HG03039 (cell line): ENCODE data around the gene ATRNL1.
"Not testable (repeated sequence)": the region's sequence is repeated elsewhere in the genome, so short reads cannot be mapped to it uniquely, and the experiment has no call there.

Experiments
- ATAC-seq: cut with Tn5 transposase; IDR thresholded peaks from one replicate; pipeline ENCODE4 v1.9.1; 2021; ENCODE audit warnings: mild to moderate bottlenecking, moderate library complexity; ENCODE audit not compliant: unreplicated experiment

The ATRNL1 gene

DNA sequence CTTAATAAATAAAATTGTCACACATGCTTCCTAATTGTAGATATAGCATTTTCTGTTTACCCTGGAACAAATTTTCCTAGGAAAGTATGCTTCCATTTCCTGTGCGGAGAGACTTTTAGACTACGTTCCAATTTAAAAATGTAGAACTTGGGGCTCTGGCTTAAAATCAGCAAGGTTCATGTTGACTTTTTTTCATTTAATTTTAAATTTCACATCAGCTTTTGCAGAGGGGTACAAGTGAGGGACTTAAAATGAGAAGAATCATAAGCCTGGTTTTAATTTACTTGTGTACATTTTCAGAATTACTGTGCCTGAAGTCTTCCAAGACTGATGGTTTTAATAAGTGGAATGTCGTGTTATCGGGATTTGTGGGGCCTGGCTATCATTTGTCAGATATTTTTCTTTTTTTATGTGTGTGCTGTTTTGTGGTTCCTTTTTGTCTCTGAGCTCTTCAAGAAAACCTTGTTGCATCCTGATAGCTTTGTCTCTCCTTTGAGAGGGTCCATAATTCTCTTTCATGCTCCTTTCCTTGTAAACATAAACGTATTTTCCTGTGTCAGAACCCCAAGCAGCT, 8.8 kb upstream of the ATRNL1 start:
- ATAC-seq = no peak

- no peak for ATAC-seq
These were observed 2.0 kb upstream of the ATRNL1 start for GRCh38 chr10:115091161-115091560.

GRCh38 chr10:115092258-115092554, 959 bp upstream of the ATRNL1 start:
- ATAC-seq = peak; percentile 2

DNA sequence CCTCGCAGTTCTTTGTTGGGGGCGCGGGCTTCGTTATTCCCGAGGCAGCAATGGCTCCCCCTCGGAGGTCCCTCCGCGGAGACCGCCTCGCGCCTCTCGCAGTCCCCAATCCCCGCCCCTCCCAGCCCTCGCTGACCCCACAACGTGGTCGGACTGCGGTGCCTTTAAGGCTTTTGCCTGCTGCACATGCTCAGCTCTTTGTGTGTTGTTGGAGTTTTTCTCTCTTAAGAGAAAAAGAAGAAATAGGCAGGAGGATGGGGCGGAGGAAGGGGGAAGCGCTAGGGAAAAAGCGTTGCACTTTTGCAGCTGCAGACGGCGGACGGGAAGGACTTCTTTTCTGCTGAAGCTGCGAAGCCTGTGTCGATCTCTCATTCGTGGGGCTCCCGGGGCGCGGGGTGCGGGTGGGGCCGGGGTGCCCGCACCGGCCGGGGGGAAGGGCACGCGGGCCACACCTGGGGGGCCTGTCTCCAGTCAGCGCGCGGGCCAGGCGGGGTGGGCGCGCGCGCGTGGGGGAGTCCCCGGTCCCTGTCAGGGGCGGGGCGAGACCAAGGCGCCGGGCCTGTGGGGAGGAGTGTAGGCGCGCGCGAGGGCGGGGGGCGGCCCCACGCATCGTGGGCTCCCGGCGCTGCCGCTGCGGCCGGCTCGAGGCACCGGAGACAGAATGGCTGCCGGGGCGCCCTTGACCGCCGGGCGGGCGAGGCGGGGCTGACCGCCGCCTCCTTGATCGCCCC, 445 bp upstream of the ATRNL1 start:
- peak; percentile 72 for ATAC-seq

DNA sequence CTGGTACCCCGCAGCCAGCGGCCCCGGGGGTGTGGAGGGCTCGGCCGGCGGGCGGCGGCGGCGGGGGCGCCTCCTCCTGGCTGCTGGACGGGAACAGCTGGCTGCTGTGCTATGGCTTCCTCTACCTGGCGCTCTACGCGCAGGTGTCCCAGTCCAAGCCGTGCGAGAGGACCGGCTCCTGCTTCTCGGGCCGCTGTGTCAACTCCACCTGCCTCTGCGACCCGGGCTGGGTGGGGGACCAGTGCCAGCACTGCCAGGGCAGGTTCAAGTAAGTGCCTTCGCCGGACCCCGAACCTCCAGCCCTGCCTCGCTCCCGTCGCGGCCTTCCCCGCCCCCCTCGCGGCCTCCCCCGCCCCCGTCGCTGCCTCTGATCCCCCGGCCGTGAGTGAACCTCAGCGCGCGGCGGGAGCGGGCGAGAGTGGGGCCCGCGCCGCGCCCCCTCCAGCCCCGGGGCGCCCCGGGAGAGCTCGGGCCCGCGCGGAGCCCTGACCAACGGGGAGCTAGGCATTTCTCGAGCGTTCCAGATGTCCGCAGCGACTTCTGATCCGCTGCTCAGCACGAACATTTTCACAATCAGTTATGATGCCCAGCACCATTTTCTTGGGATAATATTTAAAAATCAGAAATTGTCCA, 727 bp downstream of the ATRNL1 start:
- ATAC-seq = peak; percentile 44

- no peak for ATAC-seq
These were observed 1.4 kb downstream of the ATRNL1 start for GRCh38 chr10:115094416-115095140.

DNA sequence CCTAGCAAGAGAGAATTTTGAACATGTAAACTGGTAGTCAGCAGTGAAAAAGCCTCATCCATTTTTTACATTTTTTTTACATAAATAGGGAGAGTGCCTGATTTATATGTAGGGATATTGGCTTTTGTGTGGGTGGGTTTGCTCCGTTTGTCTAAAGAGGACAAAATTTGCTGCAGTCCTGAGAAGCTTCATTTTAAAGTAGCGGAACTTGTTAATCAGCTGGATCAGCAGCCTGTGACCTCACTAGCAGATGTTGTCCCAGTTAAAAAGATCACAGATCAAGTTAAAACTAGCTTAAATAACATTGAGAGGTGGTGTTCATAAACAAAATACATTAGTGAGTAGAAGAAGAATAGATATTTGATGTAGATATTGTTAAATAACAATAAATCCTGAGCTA, 2.6 kb downstream of the ATRNL1 start:
- ATAC-seq = no peak

DNA sequence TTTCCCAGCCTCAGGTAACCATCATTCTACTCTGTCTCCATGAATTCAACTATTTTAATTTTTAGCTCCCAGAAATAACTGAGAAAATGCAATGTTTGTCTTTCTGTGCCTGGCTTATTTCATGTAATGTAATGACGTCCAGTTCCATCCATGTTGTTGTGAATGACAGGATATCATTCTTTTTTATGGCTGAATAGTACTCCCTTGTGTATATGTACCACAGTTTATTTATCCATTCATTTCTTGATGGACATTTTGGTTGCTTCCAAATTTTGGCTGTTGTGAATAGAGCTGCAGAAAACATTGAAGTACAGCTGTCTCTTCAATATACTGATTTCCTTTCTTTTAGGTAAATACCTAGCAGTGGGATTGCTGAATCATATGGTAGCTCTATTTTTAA, 10.5 kb downstream of the ATRNL1 start:
- no peak for ATAC-seq

DNA sequence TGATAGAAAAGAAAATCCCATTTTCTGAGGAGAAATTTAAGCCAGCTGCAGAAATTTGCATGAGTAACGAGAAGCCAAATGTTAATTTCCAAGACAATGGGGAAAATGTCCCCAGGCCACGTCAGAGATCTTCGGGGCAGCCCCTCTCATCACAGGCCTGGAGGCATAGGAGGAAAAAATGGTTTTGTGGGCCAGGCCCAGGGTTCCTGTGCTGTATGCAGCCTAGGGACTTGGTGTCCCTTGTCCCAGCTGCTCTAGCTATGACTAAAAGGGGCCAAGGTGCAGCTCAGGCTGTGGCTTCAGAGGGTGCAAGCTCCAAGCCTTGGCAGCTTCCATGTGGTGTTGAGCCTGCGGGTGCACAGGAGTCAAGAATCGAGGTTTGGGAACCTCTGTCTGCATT, 12.2 kb downstream of the ATRNL1 start:
- not testable (repeated sequence) for ATAC-seq

GRCh38 chr10:115107830-115108229, 14.7 kb downstream of the ATRNL1 start:
- ATAC-seq = no peak

GRCh38 chr10:115117301-115117700, 24.1 kb downstream of the ATRNL1 start:
- ATAC-seq = no peak

DNA sequence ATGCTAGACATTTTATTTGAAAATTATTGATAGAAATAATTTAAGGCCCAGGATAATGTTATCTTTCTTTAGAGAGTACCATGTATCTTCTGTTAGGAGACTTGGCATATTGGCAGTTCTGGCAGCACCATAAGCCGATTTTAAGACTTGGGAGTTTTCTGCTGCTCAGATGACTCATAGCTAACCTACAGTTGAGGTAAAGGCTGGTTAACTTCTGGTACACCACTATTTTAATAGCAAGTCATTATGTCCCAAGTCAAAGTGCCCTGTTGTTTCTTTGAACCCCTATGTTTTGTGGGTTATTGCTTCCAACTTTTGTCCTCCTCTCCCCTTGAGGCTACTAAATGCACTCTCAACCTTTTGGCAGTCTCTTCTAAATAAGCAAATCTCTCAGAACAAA, 25.2 kb downstream of the ATRNL1 start:
- ATAC-seq = peak; percentile 64

DNA sequence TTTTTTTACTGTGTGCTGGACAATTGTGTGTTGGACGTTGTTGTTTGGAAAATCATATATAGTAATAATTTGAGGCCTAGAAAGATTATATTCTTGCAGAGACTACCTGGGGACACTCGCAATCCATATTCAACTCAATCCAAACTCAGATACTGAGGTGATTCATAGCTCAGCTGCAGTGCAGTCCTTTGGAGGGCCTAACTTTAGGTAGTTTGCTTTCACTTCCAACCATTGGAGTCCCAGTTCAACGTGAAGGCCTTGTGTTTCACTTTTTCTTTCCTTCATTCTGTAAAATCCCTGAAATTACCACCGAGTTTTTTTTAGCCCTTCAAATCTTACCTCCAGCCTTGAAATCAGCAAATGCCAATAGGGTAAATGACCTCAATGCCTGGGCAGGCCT, 32.3 kb downstream of the ATRNL1 start:
- ATAC-seq = peak; percentile 59

DNA sequence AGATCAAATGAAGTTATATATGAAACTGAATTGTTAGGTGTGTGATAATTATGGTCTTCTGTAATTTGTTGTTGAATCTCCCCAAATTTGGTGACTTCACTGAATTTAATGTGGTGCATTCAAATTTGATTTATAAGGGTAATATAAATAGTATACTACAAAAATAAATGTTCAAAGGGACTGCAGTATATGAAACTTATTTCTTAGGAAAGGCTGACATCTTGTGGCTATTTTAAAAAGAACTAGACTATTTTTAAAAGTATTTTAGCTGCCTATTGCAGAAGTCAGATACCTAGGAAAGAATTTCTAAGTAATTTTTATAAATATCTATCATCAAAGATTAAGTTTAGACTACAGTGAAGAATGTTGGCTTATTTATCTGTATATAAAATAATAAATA, 36.6 kb downstream of the ATRNL1 start:
- no peak for ATAC-seq

DNA sequence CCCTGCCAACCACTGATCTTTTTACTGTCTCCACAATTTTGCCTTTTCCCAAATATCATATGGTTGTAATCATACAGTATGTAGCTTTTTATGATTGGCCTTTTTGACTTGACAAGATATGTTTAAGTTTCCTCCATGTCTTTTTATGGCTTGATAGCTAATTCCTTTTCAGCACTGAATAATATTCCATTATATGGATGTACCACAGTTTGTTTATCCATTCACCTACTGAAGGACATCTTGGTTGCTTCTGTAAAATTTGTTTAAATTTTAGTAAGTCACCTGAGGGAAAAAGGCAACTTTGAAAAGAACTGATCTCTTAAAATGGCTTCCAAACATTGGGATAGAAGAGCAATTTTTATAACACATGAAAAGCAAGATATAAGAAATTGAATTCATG, 43.5 kb downstream of the ATRNL1 start:
- ATAC-seq = no peak

GRCh38 chr10:115141254-115141653, 48.1 kb downstream of the ATRNL1 start:
- no peak for ATAC-seq

- ATAC-seq = no peak
These were observed 64.2 kb downstream of the ATRNL1 start for GRCh38 chr10:115157357-115157756.

GRCh38 chr10:115163129-115163528, 70.0 kb downstream of the ATRNL1 start:
- no peak for ATAC-seq

- no peak for ATAC-seq
These were observed 71.1 kb downstream of the ATRNL1 start for GRCh38 chr10:115164220-115164619.

- no peak for ATAC-seq
These were observed 74.6 kb downstream of the ATRNL1 start for GRCh38 chr10:115167751-115168150.

DNA sequence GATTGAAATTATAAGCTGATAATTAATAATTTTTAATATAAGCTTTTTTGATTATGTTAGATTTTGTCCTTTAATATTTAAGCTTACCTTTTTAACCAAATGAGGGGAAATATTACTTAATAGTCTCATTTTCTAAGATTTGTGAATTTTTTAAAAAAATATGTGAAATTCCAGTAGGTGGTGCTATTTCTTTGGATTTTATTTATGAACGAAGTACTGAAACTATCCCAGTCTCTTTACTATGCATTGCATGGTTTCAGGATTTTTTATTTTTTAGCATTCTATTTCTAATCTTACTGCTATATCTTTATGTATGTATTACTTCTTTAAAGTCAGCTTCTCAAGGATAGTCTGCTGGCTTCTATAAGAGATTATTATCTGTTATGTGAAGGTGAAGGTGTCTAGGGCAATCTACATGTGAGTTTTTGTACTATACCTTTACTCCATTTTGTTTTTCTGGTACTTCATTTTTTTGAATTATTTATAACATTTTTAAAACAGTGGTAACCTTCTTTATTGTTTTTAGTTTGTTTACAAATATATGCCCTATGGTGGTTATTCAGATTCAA, 78.3 kb downstream of the ATRNL1 start:
- no peak for ATAC-seq
